A673 (cell line): ENCODE data around the gene SART3. TPM values are rescaled to one million over a fixed set of nuclear protein-coding genes. Genes with fewer than 3 reads are reported as not detected.
"Not testable (repeated sequence)": the region's sequence is repeated elsewhere in the genome, so short reads cannot be mapped to it uniquely, and the experiment has no call there.

ENCODE experiments used
- BruUV-seq: library from RNA; stranded (reverse); fragments of 400-500 nt; replicated peaks from 2 replicates; lab custom pipeline; 2021; lab: Mats Ljungman, UMichigan
- CTCF ChIA-PET: fragments of 300-600 bp; sonication (Branson Sonifier 250); formaldehyde crosslinking; loops from one replicate; lab custom pipeline; 2022; ENCODE audit warnings: antibody characterized with exemption; lab: Charles Lee
- POLR2A ChIA-PET: fragments of 300-600 bp; sonication (Branson Sonifier 250); formaldehyde crosslinking; loops from one replicate; lab custom pipeline; 2022; ENCODE audit warnings: antibody characterized with exemption; ENCODE audit not compliant: low non-redundant PET; lab: Charles Lee
- DNase-seq: peaks from one replicate; pipeline ENCODE4 v3.0.0-alpha.2; 2015; ENCODE audit warnings: low spot score
- H3K27ac ChIP-seq: fragments of 200-600 bp; sonication (generic); 2 replicates; pipeline ENCODE4 v1.5.1; 2016; ENCODE audit warnings: mixed run types, low read depth, mild to moderate bottlenecking, mixed read lengths, antibody characterized with exemption, low read length; ENCODE audit not compliant: poor library complexity, severe bottlenecking
- H3K27me3 ChIP-seq: fragments of 200-600 bp; sonication (generic); replicated peaks from 2 replicates; pipeline ENCODE4 v1.6.1; 2017; ENCODE audit warnings: mixed run types, low read depth, mild to moderate bottlenecking, mixed read lengths, antibody characterized with exemption, low read length; ENCODE audit not compliant: insufficient read depth, poor library complexity
- H3K36me3 ChIP-seq: fragments of 200-600 bp; sonication (generic); 2 replicates; pipeline ENCODE4 v1.6.1; 2016; ENCODE audit warnings: mixed run types, mild to moderate bottlenecking, mixed read lengths, antibody characterized with exemption, low read length; ENCODE audit not compliant: insufficient read depth, poor library complexity, severe bottlenecking
- H3K4me1 ChIP-seq: fragments of 200-600 bp; sonication (generic); 2 replicates; pipeline ENCODE4 v1.6.1; 2017; ENCODE audit warnings: mixed run types, mild to moderate bottlenecking, mixed read lengths, antibody characterized with exemption, low read length; ENCODE audit not compliant: insufficient read depth, poor library complexity, severe bottlenecking
- H3K4me3 ChIP-seq: fragments of 200-600 bp; sonication (generic); 2 replicates; pipeline ENCODE4 v1.5.1; 2016; ENCODE audit warnings: low read depth, mixed run types, mild to moderate bottlenecking, mixed read lengths, low read length; ENCODE audit not compliant: poor library complexity, severe bottlenecking
- H3K9me3 ChIP-seq: fragments of 200-600 bp; sonication (generic); 2 replicates; pipeline ENCODE4 v1.6.1; 2016; ENCODE audit warnings: mixed run types, low read depth, mild to moderate bottlenecking, mixed read lengths, antibody characterized with exemption, low read length; ENCODE audit not compliant: poor library complexity, severe bottlenecking
- CTCF ChIP-seq: fragments of 300-800, 200-600 bp; sonication (generic); conservative IDR thresholded peaks from 2 replicates; pipeline ENCODE4 v1.5.1; 2017; ENCODE audit warnings: low read depth, mild to moderate bottlenecking, antibody characterized with exemption, low read length, moderate library complexity, mixed read lengths
- EZH2 ChIP-seq: fragments of 200-600 bp; sonication (generic); IDR thresholded peaks from 2 replicates; pipeline ENCODE4 v1.6.1; 2017; ENCODE audit warnings: borderline replicate concordance, low read depth, mild to moderate bottlenecking, mixed read lengths, antibody characterized with exemption, low read length; ENCODE audit not compliant: poor library complexity, severe bottlenecking
- intact Hi-C: fragments of 100-400 bp; cut with micrococcal nuclease; formaldehyde crosslinking; loops from one replicate; pipeline ENCODE4 v1.10.0; 2022; ENCODE audit not compliant: unreplicated experiment
- total RNA-seq: library from RNA; stranded (reverse); gene quantifications from 2 replicates; pipeline ENCODE4 v1.2.3, GENCODE V29; 2021

SART3 gene
- total RNA-seq, 1 experiment from 2014 or later: 99.3 TPM

- no peak for DNase-seq
- no peak for TF ChIP-seq CTCF
- no peak for TF ChIP-seq EZH2
- no peak overlapping the region for H3K4me3 ChIP-seq
- POLR2A ChIA-PET: no interaction called here
- no peaks in the 10 kb centered on the region for H3K36me3 ChIP-seq
- CTCF ChIA-PET: no interaction called here
- no peaks in the 10 kb centered on the region for H3K9me3 ChIP-seq
- H3K27ac ChIP-seq: no peak overlapping the region
- no peaks in the 10 kb centered on the region for H3K4me1 ChIP-seq
- no TSS peak for BruUV-seq
- intact Hi-C loops: no loop called here
- no peaks in the 10 kb centered on the region for H3K27me3 ChIP-seq
Observed at GRCh38 chr12:108575199-108575912, 14.4 kb upstream of the SART3 start.

GRCh38 chr12:108574276-108574675 lies 13.3 kb upstream of the SART3 start:
- H3K36me3 ChIP-seq, BruUV-seq, H3K4me3 ChIP-seq, H3K27me3 ChIP-seq, H3K27ac ChIP-seq, H3K4me1 ChIP-seq, DNase-seq, CTCF ChIA-PET, intact Hi-C loops, H3K9me3 ChIP-seq: not testable (repeated sequence)
- POLR2A ChIA-PET: interaction anchor here (0.7 kb wide), 1 partner anchor 43 kb away, joined by 15 read pairs; no protein-coding TSS in a partner anchor

GRCh38 chr12:108573317-108573716 lies 12.3 kb upstream of the SART3 start:
- Histone ChIP-seq H3K36me3 (peaks cover 13% of the 10 kb centered on the region), H3K27me3 (no peaks in the 10 kb centered on the region), H3K9me3 (no peaks in the 10 kb centered on the region), H3K4me1 (peaks cover 6% of the 10 kb centered on the region), H3K27ac (no peak overlapping the region), H3K4me3 (no peak overlapping the region)
- DNase-seq: no peak
- TF ChIP-seq EZH2: no peak
- no peak for TF ChIP-seq CTCF
- ChIA-PET POLR2A (no interaction called here), CTCF (interaction anchor here (0.6 to 1.0 kb wide), 2 partner anchors 194 to 505 kb away, joined by 3 to 6 read pairs; no protein-coding TSS in a partner anchor)
- intact Hi-C loops: no loop called here
- BruUV-seq: no TSS peak
